ENCODE results near the gene REEP1. TPM values are rescaled to one million over a fixed set of nuclear protein-coding genes. Genes with fewer than 3 reads are reported as not detected.

Gene REEP1
- total and polyA plus RNA-seq, 2 of the 8 experiments (the other 6 are each of a cell fraction or from before 2014, with no cell fraction given): 0.74 to 1.5 TPM

- 83% methylated on average over 2 of the region's 2 CpGs; no CpG with 5 or more reads in 1 of the 2 experiments for WGBS, 2 experiments (ENCODE audit: extremely low coverage in 1 of 2, insufficient coverage in 1 of 2, insufficient read length in 1 of 2, insufficient replicate concordance in 2 of 2, low coverage in 1 of 2, low lambda C conversion rate in 2 of 2, missing lambda C conversion rate in 1 of 2)
- TF ChIP-seq FOSL1 (IDR thresholded peaks at IDR 0.05; ENCODE audit: insufficient read depth, low read depth, low read length): no peak
- TF ChIP-seq TAF1 (IDR thresholded peaks at IDR 0.05; ENCODE audit: low read depth, low read length): no peak
- TF ChIP-seq RFX5 (IDR thresholded peaks at IDR 0.05; ENCODE audit: borderline replicate concordance, low read depth, low read length): no peak
- TF ChIP-seq RNF2 (IDR thresholded peaks at IDR 0.05; ENCODE audit: borderline replicate concordance, low read depth, low read length, missing control alignments, poor library complexity, severe bottlenecking): no peak
- no peak for TF ChIP-seq POLR2AphosphoS5 (IDR thresholded peaks at IDR 0.05; ENCODE audit: low read depth, low read length)
- TF ChIP-seq CBX5 (IDR thresholded peaks at IDR 0.05; ENCODE audit: low read depth, low read length): no peak
- no peak for TF ChIP-seq POU5F1 (IDR thresholded peaks at IDR 0.05; ENCODE audit: low read depth, low read length)
Observed at GRCh38 chr2:86258106-86258505, 79.3 kb downstream of the REEP1 start.

More at GRCh38 chr2:86258106-86258505, 79.3 kb downstream of the REEP1 start:
- Histone ChIP-seq H3K4me3 (ENCODE audit: extremely low read depth in 1 of 4, insufficient read depth in 2 of 4, low read depth in 3 of 4, low read length in 4 of 4) (no peak overlapping the region), H3K27ac (ENCODE audit: low read depth, low read length) (no peak overlapping the region), H3K23me2 (ENCODE audit: low read depth, low read length) (no peaks in the 10 kb centered on the region), H3K79me2 (ENCODE audit: control insufficient read depth in 1 of 2, insufficient read depth in 2 of 2, low read length in 2 of 2) (no peaks in the 10 kb centered on the region), H3K14ac (ENCODE audit: insufficient read length) (no peak overlapping the region), H2BK15ac (ENCODE audit: low read length) (no peak overlapping the region), H2AK5ac (ENCODE audit: low read depth, low read length) (no peak overlapping the region), H3K9me3 (ENCODE audit: insufficient read depth in 2 of 2, low read depth in 1 of 2, low read length in 1 of 2) (no peaks in the 10 kb centered on the region), H3K4me1 (replicated peaks in 1 of 4; ENCODE audit: control insufficient read depth in 3 of 4, insufficient read depth in 4 of 4, low read length in 3 of 4) (peaks cover 0 to 7% (median 4%) of the 10 kb centered on the region in 4 experiments; a peak in 3 of 7 replicates), H3K56ac (replicated peaks; ENCODE audit: insufficient read length, low read depth, low read length) (no peak overlapping the region), H4K91ac (replicated peaks; ENCODE audit: insufficient read length, low read length) (no peak overlapping the region), H3K27me3 (replicated peaks in 1 of 4; ENCODE audit: control insufficient read depth in 3 of 4, extremely low read depth in 1 of 4, insufficient read depth in 3 of 4, low read length in 3 of 4) (no peaks in the 10 kb centered on the region), H3K36me3 (ENCODE audit: control insufficient read depth in 2 of 4, insufficient read depth in 4 of 4, low read length in 3 of 4) (no peaks in the 10 kb centered on the region), H3K4me2 (ENCODE audit: insufficient read depth in 1 of 2, low read depth in 2 of 2, low read length in 2 of 2) (no peak overlapping the region), H2BK20ac (ENCODE audit: low read length) (no peak overlapping the region), H3K4ac (replicated peaks; ENCODE audit: insufficient read length, low read depth, low read length) (no peak overlapping the region), H4K5ac (ENCODE audit: insufficient read length, low read depth, low read length) (no peak overlapping the region), H3K23ac (ENCODE audit: insufficient read length) (no peak overlapping the region), H3K18ac (ENCODE audit: extremely low read depth, low read length) (no peak overlapping the region), H4K8ac (ENCODE audit: extremely low read depth, insufficient read depth, low read length) (no peak overlapping the region), H2BK5ac (ENCODE audit: low read depth, low read length) (no peak overlapping the region), H2BK120ac (replicated peaks; ENCODE audit: low read depth, low read length) (no peak overlapping the region), H3K9ac (replicated peaks in 1 of 4; ENCODE audit: extremely low read depth in 1 of 4, low read depth in 3 of 4, low read length in 3 of 4) (no peak overlapping the region), H4K20me1 (replicated peaks in 1 of 2; ENCODE audit: control insufficient read depth in 1 of 2, insufficient read depth in 2 of 2, low read length in 2 of 2) (no peaks in the 10 kb centered on the region), H3K79me1 (ENCODE audit: low read depth, low read length) (no peaks in the 10 kb centered on the region), H2BK12ac (ENCODE audit: low read depth, low read length) (no peak overlapping the region), H2AFZ (ENCODE audit: low read length) (no peak overlapping the region)
- DNase-seq (ENCODE audit: low read depth in 1 of 2, low spot score in 2 of 2) (no peak), FAIRE-seq (no peak)
- POLR2A ChIA-PET (ENCODE audit: partially characterized antibody): no interaction called here
- CTCF ChIA-PET (ENCODE audit: partially characterized antibody): interaction anchor here (0.6 to 1.0 kb wide), 3 partner anchors 13 to 41 kb away, joined by 3 to 4 read pairs (median 4); no protein-coding TSS in a partner anchor

Data from H1 (cell line).